SK-N-SH (cell line): ENCODE measurements around the gene OTUD1. TPM values are rescaled to one million over a fixed set of nuclear protein-coding genes. Genes with fewer than 3 reads are reported as not detected.

ENCODE experiments used
- CTCF ChIA-PET: fragments of 300-600, 350-600 bp; formaldehyde crosslinking; extraction: SDS; loops from one replicate; lab custom pipeline; 2021; lab: Yijun Ruan, JAX
- POLR2A ChIA-PET: fragments of 350-600 bp; sonication (Branson Sonifier 250); formaldehyde crosslinking; extraction: SDS; loops from one replicate; lab custom pipeline; 2020; ENCODE audit warnings: antibody characterized with exemption, inconsistent platforms; lab: Yijun Ruan, JAX
- DNase-seq: peaks from one replicate; pipeline ENCODE4 v3.0.0; 2012
- H2AFZ ChIP-seq: fragments of 200-600 bp; sonication (generic); 2 replicates; pipeline ENCODE4 v1.8.1; 2016; ENCODE audit warnings: antibody characterized with exemption, mild to moderate bottlenecking, low read depth
- H3F3A ChIP-seq: fragments of 200-600 bp; sonication (generic); replicated peaks from 2 replicates; pipeline ENCODE3; 2016; ENCODE audit warnings: antibody characterized with exemption, mild to moderate bottlenecking; ENCODE audit not compliant: insufficient read depth
- H3K27ac ChIP-seq, 2 experiments: fragments of 200-500 bp in 1 of 2; fragments of 200-600 bp in 1 of 2; sonication (Bioruptor generic) in 1 of 2; sonication (generic), shearing (Covaris generic) in 1 of 2; 2 replicates each; pipeline versions ENCODE4 v1.5.1 to v1.6.1; 2014 to 2016; ENCODE audit warnings: low read depth in 2 of 2, inconsistent platforms in 1 of 2, low read length in 1 of 2, mild to moderate bottlenecking in 1 of 2, mixed read lengths in 1 of 2
- H3K27me3 ChIP-seq: fragments of 200-600 bp; sonication (generic), shearing (Covaris generic); 2 replicates; pipeline ENCODE4 v1.6.1; 2016; ENCODE audit warnings: mixed run types; ENCODE audit not compliant: insufficient read depth
- H3K36me3 ChIP-seq, 2 experiments: fragments of 200-500 bp in 1 of 2; fragments of 200-600 bp in 1 of 2; sonication (Bioruptor generic) in 1 of 2; sonication (generic) in 1 of 2; replicated peaks in 1 of 2; 2 replicates each; pipeline versions ENCODE3 to v1.5.1; 2014 to 2016; ENCODE audit warnings: low read length in 1 of 2, mild to moderate bottlenecking in 1 of 2; ENCODE audit not compliant: insufficient read depth in 2 of 2, control insufficient read depth in 1 of 2
- H3K4me1 ChIP-seq, 2 experiments: fragments of 200-500 bp in 1 of 2; fragments of 200-600 bp in 1 of 2; sonication (Bioruptor generic) in 1 of 2; sonication (generic), shearing (Covaris generic) in 1 of 2; 2 replicates each; pipeline versions ENCODE4 v1.5.1 to v1.6.1; 2014 to 2016; ENCODE audit warnings: low read depth in 1 of 2, low read length in 1 of 2, mixed run types in 1 of 2; ENCODE audit not compliant: insufficient read depth in 2 of 2, control insufficient read depth in 1 of 2
- H3K4me2 ChIP-seq: fragments of 200-600 bp; sonication (generic), shearing (Covaris generic); 2 replicates; pipeline ENCODE4 v1.6.1; 2017; ENCODE audit warnings: mixed run types
- H3K4me3 ChIP-seq, 2 experiments: fragments of 200-500 bp in 1 of 2; fragments of 200-600 bp in 1 of 2; sonication (Bioruptor generic) in 1 of 2; sonication (generic), shearing (Covaris generic) in 1 of 2; 2 replicates each; pipeline versions ENCODE4 v1.5.1 to v1.8.1; 2014 to 2016; ENCODE audit warnings: low read depth in 2 of 2, inconsistent platforms in 1 of 2, low read length in 1 of 2, mild to moderate bottlenecking in 1 of 2, mixed read lengths in 1 of 2, moderate library complexity in 1 of 2
- H3K79me2 ChIP-seq: fragments of 200-600 bp; sonication (generic); 2 replicates; pipeline ENCODE4 v1.8.1; 2017; ENCODE audit warnings: mild to moderate bottlenecking; ENCODE audit not compliant: insufficient read depth
- H3K9ac ChIP-seq: fragments of 200-600 bp; sonication (generic); 2 replicates; pipeline ENCODE4 v1.6.1; 2017; ENCODE audit warnings: mixed run types
- H3K9me2 ChIP-seq: fragments of 200-600 bp; sonication (generic); 2 replicates; pipeline ENCODE4 v1.6.1; 2017; ENCODE audit warnings: mixed run types
- H3K9me3 ChIP-seq: fragments of 200-600 bp; sonication (generic); 2 replicates; pipeline ENCODE4 v1.6.1; 2017; ENCODE audit warnings: mixed run types, mild to moderate bottlenecking, moderate library complexity
- H4K20me1 ChIP-seq: fragments of 200-600 bp; sonication (generic); 2 replicates; pipeline ENCODE4 v1.6.1; 2017; ENCODE audit warnings: mild to moderate bottlenecking, mixed run types; ENCODE audit not compliant: insufficient read depth
- CTCF ChIP-seq: fragments of 200-600 bp; sonication (generic); IDR thresholded peaks from 2 replicates; pipeline ENCODE4 v1.6.1; 2017; ENCODE audit warnings: antibody characterized with exemption, mild to moderate bottlenecking, moderate library complexity
- ELF1 ChIP-seq: IDR thresholded peaks from 2 replicates; pipeline ENCODE4 v1.4.0; 2012
- EP300 ChIP-seq, 2 experiments: IDR thresholded peaks; 2 replicates each; pipeline versions ENCODE4 v1.4.0 to v1.6.1; 2012; ENCODE audit warnings: borderline replicate concordance in 1 of 2, low read depth in 1 of 2, low read length in 1 of 2
- FOSL2 ChIP-seq: IDR thresholded peaks from 2 replicates; pipeline ENCODE4 v1.4.0; 2012; ENCODE audit warnings: low read depth, mild to moderate bottlenecking, moderate library complexity, borderline replicate concordance
- FOXJ3 ChIP-seq: sonication (generic); formaldehyde crosslinking; IDR thresholded peaks from 2 replicates; pipeline ENCODE4 v1.5.1; 2020; ENCODE audit warnings: mild to moderate bottlenecking, missing genetic modification reagents
- GATA2 ChIP-seq: sonication (generic); formaldehyde crosslinking; IDR thresholded peaks from 2 replicates; pipeline ENCODE4 v1.5.0; 2020; ENCODE audit warnings: mild to moderate bottlenecking, missing genetic modification reagents
- MXI1 ChIP-seq: IDR thresholded peaks from 2 replicates; pipeline ENCODE4 v1.6.1; 2012; ENCODE audit warnings: mild to moderate bottlenecking, low read depth, low read length, improper control_type of control experiment
- NFIC ChIP-seq: IDR thresholded peaks from 2 replicates; pipeline ENCODE4 v1.4.0; 2012; ENCODE audit warnings: borderline replicate concordance
- PBX3 ChIP-seq: IDR thresholded peaks from 2 replicates; pipeline ENCODE4; 2012
- POLR2AphosphoS5 ChIP-seq: IDR thresholded peaks from 2 replicates; pipeline ENCODE4 v1.6.1; 2012; ENCODE audit warnings: low read depth, low read length
- RFX5 ChIP-seq: IDR thresholded peaks from 2 replicates; pipeline ENCODE4 v1.6.1; 2012; ENCODE audit warnings: mild to moderate bottlenecking, improper control_type of control experiment, low read length
- RXRA ChIP-seq: IDR thresholded peaks from 2 replicates; pipeline ENCODE4 v1.4.0; 2012; ENCODE audit warnings: low read depth, mild to moderate bottlenecking, borderline replicate concordance
- SMC3 ChIP-seq: IDR thresholded peaks from 2 replicates; pipeline ENCODE4 v1.6.1; 2012; ENCODE audit warnings: low read depth, low read length, improper control_type of control experiment
- TAF1 ChIP-seq: IDR thresholded peaks from 2 replicates; pipeline ENCODE4 v1.6.1; 2012; ENCODE audit warnings: low read depth, mild to moderate bottlenecking, low read length, moderate library complexity, borderline replicate concordance
- TCF12 ChIP-seq: IDR thresholded peaks from 2 replicates; pipeline ENCODE4 v1.4.0; 2012
- YY1 ChIP-seq: IDR thresholded peaks from 2 replicates; pipeline ENCODE4 v1.4.0; 2012; ENCODE audit warnings: low read depth, mild to moderate bottlenecking
- WGBS: methylation state at CpG from one replicate; pipeline ENCODE4 v1.1.6; 2017; ENCODE audit warnings: low lambda C conversion rate; 5-methylcytosine and 5-hydroxymethylcytosine counted together
- polyA plus RNA-seq, 3 experiments: library from polyadenylated mRNA; depleted of rRNA; stranded (reverse); fragments of >200 nt; gene quantifications; 2 replicates each; pipeline ENCODE4 v1.2.3, GENCODE V29; 2012

Gene OTUD1
- polyA plus RNA-seq, 1 of the 3 experiments (the other 2 are of a cell fraction): 8.5 TPM

- Histone ChIP-seq H3K9me3 (no peaks in the 10 kb centered on the region), H3K27ac (no peak overlapping the region)
- TF ChIP-seq RXRA: no peak
- no peak for TF ChIP-seq FOSL2
- TF ChIP-seq CTCF: no peak
- TF ChIP-seq TCF12: no peak
- TF ChIP-seq, all 33 proteins: peak for 0
- no peaks in the 10 kb centered on the region for H3K36me3 ChIP-seq
- DNase-seq: no peak
- H3K4me2 ChIP-seq: no peak overlapping the region
- CTCF ChIA-PET: interaction anchor here (0.6 kb wide), 1 partner anchor 35 kb away, joined by 3 read pairs; no protein-coding TSS in a partner anchor
- H4K20me1 ChIP-seq: no peaks in the 10 kb centered on the region
- 87% methylated on average over 5 of the region's 5 CpGs for WGBS
- H3K4me1 ChIP-seq: peaks cover 0 to 6% of the 10 kb centered on the region in 2 experiments; a peak in 1 of 4 replicates
- H3K27me3 ChIP-seq: no peaks in the 10 kb centered on the region
- H2AFZ ChIP-seq: no peak overlapping the region
- H3K9ac ChIP-seq: no peak overlapping the region
- no peaks in the 10 kb centered on the region for H3K79me2 ChIP-seq
- H3K9me2 ChIP-seq: no peaks in the 10 kb centered on the region
- H3K4me3 ChIP-seq: no peak overlapping the region
- POLR2A ChIA-PET: no interaction called here
- H3F3A ChIP-seq: no peaks in the 10 kb centered on the region
Measured at GRCh38 chr10:23406409-23406808, 32.5 kb upstream of the OTUD1 start.

- 38% methylated on average over 8 of the region's 8 CpGs for WGBS
- Histone ChIP-seq H3K27me3 (no peaks in the 10 kb centered on the region), H4K20me1 (no peaks in the 10 kb centered on the region), H3K4me2 (no peak overlapping the region), H3K9me2 (no peaks in the 10 kb centered on the region), H3K27ac (peak overlapping the region in 1 of 2 experiments; percentile 27; a peak in 2 of 4 replicates), H3K4me3 (no peak overlapping the region), H3F3A (peaks cover 8% of the 10 kb centered on the region), H2AFZ (no peak overlapping the region), H3K79me2 (no peaks in the 10 kb centered on the region), H3K9me3 (no peaks in the 10 kb centered on the region), H3K36me3 (no peaks in the 10 kb centered on the region)
- POLR2A ChIA-PET: interaction anchor here (1.0 kb wide), 1 partner anchor 30 kb away, joined by 3 read pairs; no protein-coding TSS in a partner anchor
- CTCF ChIA-PET: no interaction called here
- peak; percentile 54 for DNase-seq
- peak in 1 of 2 experiments; percentile 29; a peak in 1 of 4 replicates for TF ChIP-seq EP300 (IDR thresholded peaks at IDR 0.05; ENCODE audit: borderline replicate concordance in 1 of 2, low read depth in 1 of 2, low read length in 1 of 2)
- peak; percentile 64 for TF ChIP-seq TCF12
- TF ChIP-seq NFIC: no peak
- peak; percentile 79 for TF ChIP-seq RFX5
- 0 out of 2 replicates have a peak, but pooled peaks have one; percentile 1 for TF ChIP-seq FOSL2
- TF ChIP-seq, all 33 proteins: peak for 4
- no peak overlapping the region for H3K9ac ChIP-seq
- peaks cover 0 to 13% of the 10 kb centered on the region in 2 experiments; a peak in 2 of 4 replicates for H3K4me1 ChIP-seq
Measured at GRCh38 chr10:23408330-23408976, 30.4 kb upstream of the OTUD1 start.

GRCh38 chr10:23412223-23412622, 26.7 kb upstream of the OTUD1 start:
- Histone ChIP-seq H3K27ac (peak overlapping the region in 1 of 2 experiments; percentile 56; a peak in 2 of 4 replicates), H3K36me3 (no peaks in the 10 kb centered on the region), H3K79me2 (no peaks in the 10 kb centered on the region), H4K20me1 (no peaks in the 10 kb centered on the region), H3K4me1 (peaks cover 0 to 7% of the 10 kb centered on the region in 2 experiments; a peak in 2 of 4 replicates), H2AFZ (0 out of 2 replicates have a peak overlapping the region, but pooled peaks have one; percentile 58), H3K9me3 (no peaks in the 10 kb centered on the region), H3F3A (peaks cover 8% of the 10 kb centered on the region), H3K4me3 (no peak overlapping the region), H3K9ac (no peak overlapping the region), H3K4me2 (peak overlapping the region; percentile 20; the same call in 1 of the 2 replicates), H3K27me3 (no peaks in the 10 kb centered on the region), H3K9me2 (no peaks in the 10 kb centered on the region)
- DNase-seq: no peak
- POLR2A ChIA-PET: no interaction called here
- CTCF ChIA-PET: no interaction called here
- 6% methylated on average over 2 of the region's 2 CpGs for WGBS
- no peak for TF ChIP-seq MXI1
- TF ChIP-seq FOXJ3 (CRISPR knock-in tag): no peak
- no peak for TF ChIP-seq SMC3
- TF ChIP-seq NFIC: peak; percentile 89
- TF ChIP-seq ELF1: no peak
- TF ChIP-seq RXRA: no peak
- no peak for TF ChIP-seq POLR2AphosphoS5
- TF ChIP-seq TAF1: no peak
- no peak for TF ChIP-seq YY1
- TF ChIP-seq PBX3: peak; percentile 85
- TF ChIP-seq GATA2 (CRISPR knock-in tag): no peak
